Tibial nerve (tissue), 3 donors: ENCODE data around the gene NINJ1.

ENCODE experiments used
- POLR2A ChIP-seq, 2 donors: fragments of 450-650 bp; IDR thresholded peaks; one replicate each; pipeline ENCODE4 v1.6.1; 2017; ENCODE audit warnings: antibody characterized with exemption in 2 of 2, mild to moderate bottlenecking in 2 of 2, moderate library complexity in 2 of 2
- TF ChIP-seq, protein P1 (sequence below), 5 experiments: fragments of 200-600 bp in 3 of 5; fragments of 450-650 bp in 2 of 5; sonication (generic) in 3 of 5; IDR thresholded peaks; one replicate each; pipeline ENCODE4 v1.5.1; 2016 to 2019; ENCODE audit warnings: antibody characterized with exemption in 5 of 5, mild to moderate bottlenecking in 3 of 5, moderate library complexity in 2 of 5

DNA sequence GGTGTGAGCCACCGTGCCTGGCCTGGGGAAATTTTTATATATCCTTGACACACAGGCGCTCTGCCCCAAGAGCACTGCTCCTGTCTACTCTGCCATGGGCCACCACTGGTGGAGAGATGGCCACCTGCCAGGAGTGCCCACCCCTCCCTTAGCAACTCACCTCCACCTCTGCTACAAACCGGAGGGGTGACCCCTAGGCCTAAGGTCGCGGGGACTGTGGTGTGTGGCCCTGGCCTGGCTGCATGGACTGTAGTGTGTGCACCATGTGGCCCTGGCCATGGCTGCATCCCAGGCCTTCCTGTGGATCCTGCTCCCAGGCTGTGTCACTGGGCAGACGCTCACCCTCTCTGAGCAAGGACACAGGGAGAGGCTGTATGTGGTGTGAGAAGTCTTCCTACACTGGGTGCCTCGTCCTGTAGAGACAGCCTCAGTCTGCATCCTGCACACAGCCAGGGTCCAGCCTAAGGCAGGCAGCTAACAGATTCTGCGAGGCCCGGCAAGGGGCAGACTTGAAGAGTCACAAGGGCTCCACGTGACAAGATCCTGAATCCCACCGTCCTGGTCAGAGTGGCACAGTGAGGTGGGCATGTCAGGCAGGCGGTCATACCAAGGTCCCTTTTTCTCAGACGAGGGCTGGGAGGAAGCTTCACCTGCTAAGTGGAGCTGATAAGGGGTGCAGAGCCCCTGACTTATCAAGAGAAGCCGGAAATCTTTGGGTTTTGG is 10.3 kb downstream of the NINJ1 start:
- TF ChIP-seq, protein P1, sequence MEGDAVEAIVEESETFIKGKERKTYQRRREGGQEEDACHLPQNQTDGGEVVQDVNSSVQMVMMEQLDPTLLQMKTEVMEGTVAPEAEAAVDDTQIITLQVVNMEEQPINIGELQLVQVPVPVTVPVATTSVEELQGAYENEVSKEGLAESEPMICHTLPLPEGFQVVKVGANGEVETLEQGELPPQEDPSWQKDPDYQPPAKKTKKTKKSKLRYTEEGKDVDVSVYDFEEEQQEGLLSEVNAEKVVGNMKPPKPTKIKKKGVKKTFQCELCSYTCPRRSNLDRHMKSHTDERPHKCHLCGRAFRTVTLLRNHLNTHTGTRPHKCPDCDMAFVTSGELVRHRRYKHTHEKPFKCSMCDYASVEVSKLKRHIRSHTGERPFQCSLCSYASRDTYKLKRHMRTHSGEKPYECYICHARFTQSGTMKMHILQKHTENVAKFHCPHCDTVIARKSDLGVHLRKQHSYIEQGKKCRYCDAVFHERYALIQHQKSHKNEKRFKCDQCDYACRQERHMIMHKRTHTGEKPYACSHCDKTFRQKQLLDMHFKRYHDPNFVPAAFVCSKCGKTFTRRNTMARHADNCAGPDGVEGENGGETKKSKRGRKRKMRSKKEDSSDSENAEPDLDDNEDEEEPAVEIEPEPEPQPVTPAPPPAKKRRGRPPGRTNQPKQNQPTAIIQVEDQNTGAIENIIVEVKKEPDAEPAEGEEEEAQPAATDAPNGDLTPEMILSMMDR (IDR thresholded peaks at IDR 0.05), result no peak
- TF ChIP-seq POLR2A (IDR thresholded peaks at IDR 0.05), result no peak
